Common myeloid progenitor, CD34-positive (primary cell): ENCODE data around the gene C19orf81.
A peak's percentile ranks its signal among the peaks of the same experiment; 100 is the strongest.

Source experiments
- CTCF ChIA-PET: fragments of 350-600 bp; sonication (Branson Sonifier 250); formaldehyde crosslinking; loops from one replicate; lab custom pipeline; 2021; ENCODE audit warnings: antibody characterized with exemption; lab: Charles Lee
- POLR2A ChIA-PET: fragments of 350-600 bp; sonication (Branson Sonifier 250); formaldehyde crosslinking; loops from one replicate; lab custom pipeline; 2021; ENCODE audit warnings: antibody characterized with exemption; lab: Charles Lee
- DNase-seq, 3 donors: peaks; one replicate each; pipeline versions ENCODE4 v3.0.0 to v3.0.0-alpha.2; 2013
- H3K27ac ChIP-seq, 2 experiments: 1 replicate in 1 of 2; 2 replicates in 1 of 2; pipeline ENCODE4 v1.7.0; 2013; ENCODE audit warnings: inconsistent platforms in 2 of 2, low read length in 2 of 2, mild to moderate bottlenecking in 2 of 2, low read depth in 1 of 2, moderate library complexity in 1 of 2; ENCODE audit not compliant: severe bottlenecking in 2 of 2, insufficient read depth in 1 of 2, poor library complexity in 1 of 2
- H3K27me3 ChIP-seq, 5 experiments: replicated peaks in 2 of 5; 1 replicate in 3 of 5; 2 replicates in 2 of 5; pipeline versions ENCODE4 v1.6.1 to v1.7.0; 2013; ENCODE audit warnings: low read length in 4 of 5, mild to moderate bottlenecking in 2 of 5, moderate library complexity in 2 of 5, inconsistent platforms in 1 of 5; ENCODE audit not compliant: insufficient read depth in 5 of 5, control insufficient read depth in 4 of 5
- H3K36me3 ChIP-seq, 4 experiments: 1 replicate in 2 of 4; 2 replicates in 2 of 4; pipeline versions ENCODE4 v1.6.1 to v1.7.0; 2013; ENCODE audit warnings: low read length in 3 of 4, control low read depth in 1 of 4, mild to moderate bottlenecking in 1 of 4; ENCODE audit not compliant: control insufficient read depth in 4 of 4, insufficient read depth in 4 of 4
- H3K4me1 ChIP-seq, 4 experiments: 1 replicate in 3 of 4; 2 replicates in 1 of 4; pipeline versions ENCODE4 v1.6.1 to v1.7.1; 2013; ENCODE audit warnings: low read length in 3 of 4, mild to moderate bottlenecking in 3 of 4, control low read depth in 1 of 4, inconsistent platforms in 1 of 4, moderate library complexity in 1 of 4; ENCODE audit not compliant: control insufficient read depth in 4 of 4, insufficient read depth in 4 of 4; ENCODE audit errors: control extremely low read depth in 1 of 4
- H3K4me3 ChIP-seq, 7 experiments: 1 replicate in 4 of 7; 2 replicates in 3 of 7; pipeline versions ENCODE4 v1.5.1 to v1.7.0; 2013; ENCODE audit warnings: mild to moderate bottlenecking in 7 of 7, low read length in 6 of 7, moderate library complexity in 6 of 7, inconsistent platforms in 2 of 7, low read depth in 2 of 7, control low read depth in 1 of 7; ENCODE audit not compliant: insufficient read depth in 4 of 7, control insufficient read depth in 1 of 7; ENCODE audit errors: extremely low read depth in 1 of 7
- H3K9me3 ChIP-seq, 5 experiments: 1 replicate in 4 of 5; 2 replicates in 1 of 5; pipeline versions ENCODE4 v1.6.1 to v1.7.1; 2013; ENCODE audit warnings: low read length in 4 of 5, mild to moderate bottlenecking in 2 of 5, inconsistent platforms in 1 of 5, low read depth in 1 of 5, moderate library complexity in 1 of 5; ENCODE audit not compliant: control insufficient read depth in 4 of 5, insufficient read depth in 2 of 5; ENCODE audit errors: control extremely low read depth in 1 of 5
- WGBS: methylation state at CpG from one replicate; pipeline ENCODE4 v1.1.5; 2013; ENCODE audit not compliant: insufficient coverage; 5-methylcytosine and 5-hydroxymethylcytosine counted together

The C19orf81 gene

GRCh38 chr19:50677636-50678035, 28.4 kb downstream of the C19orf81 start:
- peaks cover 0 to 7% (median 3%) of the 10 kb centered on the region in 5 experiments for H3K9me3 ChIP-seq
- ChIA-PET CTCF (no interaction called here), POLR2A (no interaction called here)
- H3K27ac ChIP-seq: no peak overlapping the region
- H3K27me3 ChIP-seq: peaks cover 0 to 71% (median 11%) of the 10 kb centered on the region in 5 experiments
- 63% methylated on average over 4 of the region's 5 CpGs for WGBS
- no peak for DNase-seq
- H3K4me1 ChIP-seq: peaks cover 0 to 4% (median 0%) of the 10 kb centered on the region in 4 experiments
- H3K36me3 ChIP-seq: no peaks in the 10 kb centered on the region
- no peak overlapping the region for H3K4me3 ChIP-seq

- no peaks in the 10 kb centered on the region for H3K36me3 ChIP-seq
- DNase-seq: no peak
- WGBS: 63% methylated on average over 3 of the region's 3 CpGs
- H3K27ac ChIP-seq: no peak overlapping the region
- CTCF ChIA-PET: no interaction called here
- H3K9me3 ChIP-seq: peaks cover 0 to 7% (median 3%) of the 10 kb centered on the region in 5 experiments
- no peak overlapping the region for H3K4me3 ChIP-seq
- H3K4me1 ChIP-seq: peaks cover 0 to 4% (median 0%) of the 10 kb centered on the region in 4 experiments
- POLR2A ChIA-PET: no interaction called here
- H3K27me3 ChIP-seq: peaks cover 0 to 70% (median 11%) of the 10 kb centered on the region in 5 experiments
Observed at GRCh38 chr19:50678323-50678722, 29.1 kb downstream of the C19orf81 start.

DNA sequence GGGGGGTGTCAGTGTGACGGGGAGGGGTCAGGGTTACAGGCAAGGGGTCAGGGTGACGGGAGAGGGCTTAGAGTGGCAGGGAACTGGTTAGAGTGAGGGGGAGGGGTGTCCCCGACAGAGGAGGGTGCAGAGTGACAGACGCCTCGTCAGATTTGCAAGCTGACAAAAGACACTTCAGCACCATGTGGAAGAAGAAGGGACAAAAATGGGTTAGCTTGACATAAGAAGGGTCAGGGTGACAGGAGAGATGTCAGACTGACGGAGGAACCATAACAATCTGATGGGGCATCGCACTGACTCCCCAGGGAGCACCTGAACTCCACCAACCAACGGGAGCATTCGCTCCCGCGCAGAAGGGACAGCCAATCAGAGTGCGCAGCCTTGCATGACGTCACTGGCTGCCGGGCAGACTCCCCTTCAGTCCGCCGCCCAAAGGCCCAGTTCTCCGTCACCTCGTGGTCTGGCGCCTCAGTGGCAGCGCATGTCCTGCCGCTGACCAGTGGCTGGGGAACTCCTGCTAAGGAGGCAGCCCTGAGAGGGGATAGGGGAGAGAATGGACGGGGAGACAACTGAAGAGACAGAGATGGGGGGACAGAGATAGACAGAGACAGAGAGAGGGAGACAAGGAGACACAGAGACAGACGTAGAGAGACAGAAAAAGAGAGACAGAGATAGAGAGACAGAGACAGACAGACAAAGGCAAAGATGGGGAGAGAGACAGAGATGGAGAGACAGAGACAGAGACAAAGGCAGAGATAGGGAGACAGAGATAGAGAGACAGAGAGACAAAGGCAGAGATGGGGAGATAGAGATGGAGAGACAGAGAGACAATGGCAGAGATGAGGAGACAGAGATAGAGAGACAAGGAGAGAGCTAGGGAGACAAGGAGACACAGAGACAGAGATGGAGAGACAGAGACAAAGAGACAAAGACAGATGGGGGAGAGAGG, 30.2 kb downstream of the C19orf81 start:
- Histone ChIP-seq H3K4me3 (no peak overlapping the region), H3K27ac (no peak overlapping the region), H3K4me1 (peaks cover 0 to 4% (median 0%) of the 10 kb centered on the region in 4 experiments), H3K9me3 (peaks cover 0 to 7% (median 3%) of the 10 kb centered on the region in 5 experiments), H3K36me3 (no peaks in the 10 kb centered on the region), H3K27me3 (peaks cover 0 to 66% (median 10%) of the 10 kb centered on the region in 5 experiments)
- 21% methylated on average over 20 of the region's 23 CpGs for WGBS
- ChIA-PET CTCF (no interaction called here), POLR2A (interaction anchor here (0.6 kb wide), 1 partner anchor 125 kb away, joined by 3 read pairs; no protein-coding TSS in a partner anchor)
- peak; percentile 71 to 84 (median 76) for DNase-seq

GRCh38 chr19:50686310-50687032, 37.2 kb downstream of the C19orf81 start:
- Histone ChIP-seq H3K27ac (no peak overlapping the region), H3K9me3 (no peaks in the 10 kb centered on the region), H3K4me3 (no peak overlapping the region), H3K4me1 (no peaks in the 10 kb centered on the region), H3K27me3 (peaks cover 0 to 91% (median 30%) of the 10 kb centered on the region in 5 experiments), H3K36me3 (no peaks in the 10 kb centered on the region)
- ChIA-PET CTCF (interaction anchor here (1.0 kb wide), 1 partner anchor 16 kb away, joined by 3 read pairs; no protein-coding TSS in a partner anchor), POLR2A (no interaction called here)
- WGBS: 10% methylated on average over 37 of the region's 50 CpGs
- no peak for DNase-seq

DNA sequence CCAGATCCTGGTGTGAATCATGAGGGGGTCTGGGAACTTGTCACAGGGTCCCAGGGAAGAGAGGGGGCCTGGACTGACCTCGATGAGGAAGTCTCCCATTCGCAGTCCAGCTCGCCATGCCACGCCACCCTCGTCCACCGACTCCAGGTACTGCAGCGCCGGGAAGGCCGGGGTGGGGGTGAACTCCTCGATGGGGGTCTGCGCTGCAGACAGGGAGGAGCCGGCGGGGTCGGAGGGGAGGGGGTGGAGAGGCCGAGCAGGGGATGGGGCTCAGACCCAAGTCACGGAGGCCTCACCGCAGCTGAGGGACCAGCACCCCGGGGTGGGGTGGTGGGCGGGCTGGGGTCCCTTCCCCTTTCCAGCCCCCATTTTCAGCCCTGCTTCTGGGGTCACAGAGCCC, 39.5 kb downstream of the C19orf81 start:
- DNase-seq: no peak
- CTCF ChIA-PET: interaction anchor here (1.9 kb wide), 1 partner anchor 95 kb away, joined by 6 read pairs; no protein-coding TSS in a partner anchor
- WGBS: 86% methylated on average over 2 of the region's 19 CpGs
- no peak overlapping the region for H3K27ac ChIP-seq
- H3K36me3 ChIP-seq: no peaks in the 10 kb centered on the region
- H3K4me1 ChIP-seq: no peaks in the 10 kb centered on the region
- no peaks in the 10 kb centered on the region for H3K9me3 ChIP-seq
- no peak overlapping the region for H3K4me3 ChIP-seq
- H3K27me3 ChIP-seq: peaks cover 0 to 95% (median 37%) of the 10 kb centered on the region in 5 experiments
- POLR2A ChIA-PET: no interaction called here

GRCh38 chr19:50690439-50690838, 41.2 kb downstream of the C19orf81 start:
- WGBS: 78% methylated on average over 7 of the region's 7 CpGs
- ChIA-PET POLR2A (no interaction called here), CTCF (interaction anchor here (0.8 to 1.9 kb wide), 3 partner anchors 9 to 94 kb away, joined by 3 to 6 read pairs (median 3); no protein-coding TSS in a partner anchor)
- Histone ChIP-seq H3K9me3 (no peaks in the 10 kb centered on the region), H3K4me1 (peaks cover 0 to 1% (median under 1%) of the 10 kb centered on the region in 4 experiments), H3K27ac (no peak overlapping the region), H3K4me3 (no peak overlapping the region), H3K36me3 (no peaks in the 10 kb centered on the region), H3K27me3 (peaks cover 0 to 94% (median 34%) of the 10 kb centered on the region in 5 experiments)
- DNase-seq: no peak
